SK-N-SH (cell line): ENCODE data around the gene TUSC1. TPM values are rescaled to one million over a fixed set of nuclear protein-coding genes. Genes with fewer than 3 reads are reported as not detected.

Experiments used
- CTCF ChIA-PET: fragments of 300-600, 350-600 bp; formaldehyde crosslinking; extraction: SDS; loops from one replicate; lab custom pipeline; 2021; lab: Yijun Ruan, JAX
- POLR2A ChIA-PET: fragments of 350-600 bp; sonication (Branson Sonifier 250); formaldehyde crosslinking; extraction: SDS; loops from one replicate; lab custom pipeline; 2020; ENCODE audit warnings: antibody characterized with exemption, inconsistent platforms; lab: Yijun Ruan, JAX
- DNase-seq: peaks from one replicate; pipeline ENCODE4 v3.0.0; 2012
- H2AFZ ChIP-seq: fragments of 200-600 bp; sonication (generic); 2 replicates; pipeline ENCODE4 v1.8.1; 2016; ENCODE audit warnings: antibody characterized with exemption, mild to moderate bottlenecking, low read depth
- H3F3A ChIP-seq: fragments of 200-600 bp; sonication (generic); replicated peaks from 2 replicates; pipeline ENCODE3; 2016; ENCODE audit warnings: antibody characterized with exemption, mild to moderate bottlenecking; ENCODE audit not compliant: insufficient read depth
- H3K27ac ChIP-seq, 2 experiments: fragments of 200-500 bp in 1 of 2; fragments of 200-600 bp in 1 of 2; sonication (Bioruptor generic) in 1 of 2; sonication (generic), shearing (Covaris generic) in 1 of 2; 2 replicates each; pipeline versions ENCODE4 v1.5.1 to v1.6.1; 2014 to 2016; ENCODE audit warnings: low read depth in 2 of 2, inconsistent platforms in 1 of 2, low read length in 1 of 2, mild to moderate bottlenecking in 1 of 2, mixed read lengths in 1 of 2
- H3K27me3 ChIP-seq: fragments of 200-600 bp; sonication (generic), shearing (Covaris generic); 2 replicates; pipeline ENCODE4 v1.6.1; 2016; ENCODE audit warnings: mixed run types; ENCODE audit not compliant: insufficient read depth
- H3K36me3 ChIP-seq, 2 experiments: fragments of 200-500 bp in 1 of 2; fragments of 200-600 bp in 1 of 2; sonication (Bioruptor generic) in 1 of 2; sonication (generic) in 1 of 2; replicated peaks in 1 of 2; 2 replicates each; pipeline versions ENCODE3 to v1.5.1; 2014 to 2016; ENCODE audit warnings: low read length in 1 of 2, mild to moderate bottlenecking in 1 of 2; ENCODE audit not compliant: insufficient read depth in 2 of 2, control insufficient read depth in 1 of 2
- H3K4me1 ChIP-seq, 2 experiments: fragments of 200-500 bp in 1 of 2; fragments of 200-600 bp in 1 of 2; sonication (Bioruptor generic) in 1 of 2; sonication (generic), shearing (Covaris generic) in 1 of 2; 2 replicates each; pipeline versions ENCODE4 v1.5.1 to v1.6.1; 2014 to 2016; ENCODE audit warnings: low read depth in 1 of 2, low read length in 1 of 2, mixed run types in 1 of 2; ENCODE audit not compliant: insufficient read depth in 2 of 2, control insufficient read depth in 1 of 2
- H3K4me2 ChIP-seq: fragments of 200-600 bp; sonication (generic), shearing (Covaris generic); 2 replicates; pipeline ENCODE4 v1.6.1; 2017; ENCODE audit warnings: mixed run types
- H3K4me3 ChIP-seq, 2 experiments: fragments of 200-500 bp in 1 of 2; fragments of 200-600 bp in 1 of 2; sonication (Bioruptor generic) in 1 of 2; sonication (generic), shearing (Covaris generic) in 1 of 2; 2 replicates each; pipeline versions ENCODE4 v1.5.1 to v1.8.1; 2014 to 2016; ENCODE audit warnings: low read depth in 2 of 2, inconsistent platforms in 1 of 2, low read length in 1 of 2, mild to moderate bottlenecking in 1 of 2, mixed read lengths in 1 of 2, moderate library complexity in 1 of 2
- H3K79me2 ChIP-seq: fragments of 200-600 bp; sonication (generic); 2 replicates; pipeline ENCODE4 v1.8.1; 2017; ENCODE audit warnings: mild to moderate bottlenecking; ENCODE audit not compliant: insufficient read depth
- H3K9ac ChIP-seq: fragments of 200-600 bp; sonication (generic); 2 replicates; pipeline ENCODE4 v1.6.1; 2017; ENCODE audit warnings: mixed run types
- H3K9me2 ChIP-seq: fragments of 200-600 bp; sonication (generic); 2 replicates; pipeline ENCODE4 v1.6.1; 2017; ENCODE audit warnings: mixed run types
- H3K9me3 ChIP-seq: fragments of 200-600 bp; sonication (generic); 2 replicates; pipeline ENCODE4 v1.6.1; 2017; ENCODE audit warnings: mixed run types, mild to moderate bottlenecking, moderate library complexity
- H4K20me1 ChIP-seq: fragments of 200-600 bp; sonication (generic); 2 replicates; pipeline ENCODE4 v1.6.1; 2017; ENCODE audit warnings: mild to moderate bottlenecking, mixed run types; ENCODE audit not compliant: insufficient read depth
- CTCF ChIP-seq: fragments of 200-600 bp; sonication (generic); IDR thresholded peaks from 2 replicates; pipeline ENCODE4 v1.6.1; 2017; ENCODE audit warnings: antibody characterized with exemption, mild to moderate bottlenecking, moderate library complexity
- EP300 ChIP-seq, 2 experiments: IDR thresholded peaks; 2 replicates each; pipeline versions ENCODE4 v1.4.0 to v1.6.1; 2012; ENCODE audit warnings: borderline replicate concordance in 1 of 2, low read depth in 1 of 2, low read length in 1 of 2
- EZH2phosphoT487 ChIP-seq: fragments of 200-600 bp; sonication (generic); IDR thresholded peaks from 2 replicates; pipeline ENCODE4 v1.6.1; 2017; ENCODE audit warnings: low read depth, mixed run types, mild to moderate bottlenecking, antibody characterized with exemption, moderate library complexity, borderline replicate concordance
- FOXJ3 ChIP-seq: sonication (generic); formaldehyde crosslinking; IDR thresholded peaks from 2 replicates; pipeline ENCODE4 v1.5.1; 2020; ENCODE audit warnings: mild to moderate bottlenecking, missing genetic modification reagents
- FOXM1 ChIP-seq: IDR thresholded peaks from 2 replicates; pipeline ENCODE4 v1.4.0; 2012; ENCODE audit warnings: low read depth, mild to moderate bottlenecking
- GATA2 ChIP-seq: sonication (generic); formaldehyde crosslinking; IDR thresholded peaks from 2 replicates; pipeline ENCODE4 v1.5.0; 2020; ENCODE audit warnings: mild to moderate bottlenecking, missing genetic modification reagents
- IRF3 ChIP-seq: fragments of 150-350 bp; IDR thresholded peaks from 2 replicates; pipeline ENCODE4 v1.6.1; 2016; ENCODE audit warnings: mild to moderate bottlenecking, low read depth, low read length
- MEF2A ChIP-seq: IDR thresholded peaks from 2 replicates; pipeline ENCODE4 v1.4.0; 2012; ENCODE audit warnings: low read depth, borderline replicate concordance
- MXI1 ChIP-seq: IDR thresholded peaks from 2 replicates; pipeline ENCODE4 v1.6.1; 2012; ENCODE audit warnings: mild to moderate bottlenecking, low read depth, low read length, improper control_type of control experiment
- NFIC ChIP-seq: IDR thresholded peaks from 2 replicates; pipeline ENCODE4 v1.4.0; 2012; ENCODE audit warnings: borderline replicate concordance
- NRF1 ChIP-seq: IDR thresholded peaks from 2 replicates; pipeline ENCODE4 v1.6.1; 2012; ENCODE audit warnings: low read depth, mild to moderate bottlenecking, low read length
- POLR2AphosphoS5 ChIP-seq: IDR thresholded peaks from 2 replicates; pipeline ENCODE4 v1.6.1; 2012; ENCODE audit warnings: low read depth, low read length
- RAD21 ChIP-seq: IDR thresholded peaks from 2 replicates; pipeline ENCODE4 v1.6.1; 2012; ENCODE audit warnings: mild to moderate bottlenecking, low read length
- REST ChIP-seq: IDR thresholded peaks from 2 replicates; pipeline ENCODE4 v1.6.1; 2012; ENCODE audit warnings: mild to moderate bottlenecking, low read depth, low read length, moderate library complexity
- SMC3 ChIP-seq: IDR thresholded peaks from 2 replicates; pipeline ENCODE4 v1.6.1; 2012; ENCODE audit warnings: low read depth, low read length, improper control_type of control experiment
- TEAD4 ChIP-seq: IDR thresholded peaks from 2 replicates; pipeline ENCODE4 v1.4.0; 2012; ENCODE audit warnings: mild to moderate bottlenecking, borderline replicate concordance; ENCODE audit not compliant: insufficient read depth
- YY1 ChIP-seq: IDR thresholded peaks from 2 replicates; pipeline ENCODE4 v1.4.0; 2012; ENCODE audit warnings: low read depth, mild to moderate bottlenecking
- polyA plus RNA-seq, 3 experiments: library from polyadenylated mRNA; depleted of rRNA; stranded (reverse); fragments of >200 nt; gene quantifications; 2 replicates each; pipeline ENCODE4 v1.2.3, GENCODE V29; 2012
- TF ChIP-seq, protein P1 (sequence below): IDR thresholded peaks from 2 replicates; pipeline ENCODE4; 2012

The TUSC1 gene
- polyA plus RNA-seq, 1 of the 3 experiments (the other 2 are of a cell fraction): 9.1 TPM

DNA sequence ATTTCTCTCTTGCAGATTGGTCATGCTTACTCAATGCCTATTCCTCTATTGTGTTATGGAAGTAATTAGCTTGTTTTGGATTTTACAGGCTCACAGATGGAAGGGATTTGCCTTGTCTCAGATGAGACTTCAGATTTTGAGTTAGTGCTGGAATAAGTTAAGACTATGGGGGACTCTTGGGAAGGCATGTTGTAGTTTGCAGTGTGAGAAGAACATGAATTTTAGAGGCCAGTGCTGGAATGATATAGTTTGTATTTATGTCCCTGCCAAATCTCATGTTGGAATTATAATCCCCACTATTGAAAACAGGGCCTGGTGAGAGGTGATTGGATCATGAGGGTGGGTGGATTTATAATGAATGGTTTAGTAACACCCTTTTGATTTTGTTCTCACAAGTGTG lies 6.1 kb upstream of the TUSC1 start:
- no peaks in the 10 kb centered on the region for H4K20me1 ChIP-seq
- POLR2A ChIA-PET: no interaction called here

More for the DNA sequence above, 6.1 kb upstream of the TUSC1 start:
- peaks cover 13% of the 10 kb centered on the region for H3F3A ChIP-seq
- no peaks in the 10 kb centered on the region for H3K9me3 ChIP-seq
- TF ChIP-seq MXI1: no peak
- TF ChIP-seq SMC3: no peak
- TF ChIP-seq MEF2A: no peak
- TF ChIP-seq TEAD4: no peak
- TF ChIP-seq EP300 (IDR thresholded peaks at IDR 0.05; ENCODE audit: borderline replicate concordance in 1 of 2, low read depth in 1 of 2, low read length in 1 of 2): no peak
- no peak for TF ChIP-seq REST
- TF ChIP-seq NFIC: no peak
- no peak for TF ChIP-seq NRF1
- TF ChIP-seq EZH2phosphoT487: no peak
- TF ChIP-seq, protein P1, sequence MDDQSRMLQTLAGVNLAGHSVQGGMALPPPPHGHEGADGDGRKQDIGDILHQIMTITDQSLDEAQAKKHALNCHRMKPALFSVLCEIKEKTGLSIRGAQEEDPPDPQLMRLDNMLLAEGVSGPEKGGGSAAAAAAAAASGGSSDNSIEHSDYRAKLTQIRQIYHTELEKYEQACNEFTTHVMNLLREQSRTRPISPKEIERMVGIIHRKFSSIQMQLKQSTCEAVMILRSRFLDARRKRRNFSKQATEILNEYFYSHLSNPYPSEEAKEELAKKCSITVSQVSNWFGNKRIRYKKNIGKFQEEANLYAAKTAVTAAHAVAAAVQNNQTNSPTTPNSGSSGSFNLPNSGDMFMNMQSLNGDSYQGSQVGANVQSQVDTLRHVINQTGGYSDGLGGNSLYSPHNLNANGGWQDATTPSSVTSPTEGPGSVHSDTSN: no peak
- no peak for TF ChIP-seq CTCF
- no peak for TF ChIP-seq POLR2AphosphoS5
- TF ChIP-seq FOXJ3: no peak
- no peak for TF ChIP-seq FOXM1
- TF ChIP-seq RAD21: no peak
- TF ChIP-seq GATA2 (CRISPR knock-in tag): no peak
- TF ChIP-seq YY1: no peak
- TF ChIP-seq IRF3: no peak
- no peak overlapping the region for H3K4me3 ChIP-seq
- CTCF ChIA-PET: no interaction called here
- no peak overlapping the region for H2AFZ ChIP-seq
- no peak overlapping the region for H3K9ac ChIP-seq
- H3K4me2 ChIP-seq: no peak overlapping the region
- no peak overlapping the region for H3K27ac ChIP-seq
- H3K27me3 ChIP-seq: no peaks in the 10 kb centered on the region
- no peaks in the 10 kb centered on the region for H3K9me2 ChIP-seq
- DNase-seq: no peak
- no peaks in the 10 kb centered on the region for H3K36me3 ChIP-seq
- H3K4me1 ChIP-seq: no peaks in the 10 kb centered on the region
- H3K79me2 ChIP-seq: no peaks in the 10 kb centered on the region
